Measurements from ENCODE around the gene AP3D1. TPM values are rescaled to one million over a fixed set of nuclear protein-coding genes. Genes with fewer than 3 reads are reported as not detected.
"Not testable (repeated sequence)": the region's sequence is repeated elsewhere in the genome, so short reads cannot be mapped to it uniquely, and the experiment has no call there.

Gene AP3D1
- total RNA-seq, 1 donor from 2014 or later: 127 TPM

- DNase-seq (ENCODE audit: low spot score): no peak
Measured at GRCh38 chr19:2129892-2130770, 21.2 kb downstream of the AP3D1 start.

DNA sequence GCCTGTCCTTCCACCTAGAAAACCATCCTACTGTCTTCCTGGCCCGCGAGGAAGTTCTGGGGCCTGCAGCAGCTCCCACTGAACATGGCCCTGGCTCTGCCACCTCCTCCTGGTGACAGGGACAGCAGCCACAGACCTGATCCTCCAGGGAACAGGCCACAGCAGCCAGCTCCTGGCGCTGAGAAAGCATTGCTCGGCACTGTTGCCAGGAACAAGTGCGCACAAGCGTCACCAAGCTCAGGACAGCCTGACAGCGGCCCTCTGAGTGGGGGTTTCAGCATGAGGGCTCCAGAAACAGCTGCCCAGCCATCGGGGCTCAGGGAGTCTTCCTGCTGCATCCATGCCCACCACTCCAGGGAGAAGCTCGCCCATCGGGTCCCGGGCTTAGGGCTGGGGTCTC lies 21.9 kb downstream of the AP3D1 start:
- DNase-seq (ENCODE audit: low spot score): no peak

DNA sequence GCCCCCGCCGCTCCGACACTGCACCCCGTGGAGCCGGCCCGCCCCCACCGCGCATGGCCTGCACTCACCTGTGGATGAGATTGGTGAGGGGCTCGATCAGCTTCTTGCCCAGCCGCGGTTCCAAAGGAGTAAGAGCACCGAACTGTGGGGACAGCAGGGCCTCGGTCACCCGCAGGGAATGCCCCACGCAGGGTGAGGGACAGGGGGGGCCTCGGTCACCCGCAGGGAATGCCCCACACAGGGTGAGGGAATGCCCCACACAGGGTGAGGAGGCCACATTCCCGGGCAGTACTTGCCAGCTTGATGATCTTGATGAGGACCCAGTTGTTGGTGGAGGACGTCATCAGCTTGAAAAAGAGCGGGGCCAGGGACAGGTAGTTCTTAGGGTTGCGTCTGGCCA lies 22.3 kb downstream of the AP3D1 start:
- DNase-seq (ENCODE audit: low spot score): no peak

DNA sequence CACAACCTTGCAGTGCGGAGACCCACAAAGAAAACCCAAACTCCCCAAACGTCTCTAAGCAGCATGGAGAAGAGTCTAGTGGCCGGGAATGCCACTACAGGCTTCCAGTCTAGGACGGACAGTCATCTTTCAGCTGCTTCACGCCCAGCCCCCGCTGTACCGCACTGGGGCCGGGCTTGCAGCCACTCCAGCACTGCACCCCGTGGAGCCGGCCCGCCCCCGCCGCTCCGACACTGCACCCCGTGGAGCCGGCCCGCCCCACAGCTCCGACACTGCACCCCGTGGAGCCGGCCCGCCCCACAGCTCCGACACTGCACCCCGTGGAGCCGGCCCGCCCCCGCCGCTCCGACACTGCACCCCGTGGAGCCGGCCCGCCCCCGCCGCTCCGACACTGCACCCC lies 23.1 kb downstream of the AP3D1 start:
- not testable (repeated sequence) for DNase-seq (ENCODE audit: low spot score)

DNA sequence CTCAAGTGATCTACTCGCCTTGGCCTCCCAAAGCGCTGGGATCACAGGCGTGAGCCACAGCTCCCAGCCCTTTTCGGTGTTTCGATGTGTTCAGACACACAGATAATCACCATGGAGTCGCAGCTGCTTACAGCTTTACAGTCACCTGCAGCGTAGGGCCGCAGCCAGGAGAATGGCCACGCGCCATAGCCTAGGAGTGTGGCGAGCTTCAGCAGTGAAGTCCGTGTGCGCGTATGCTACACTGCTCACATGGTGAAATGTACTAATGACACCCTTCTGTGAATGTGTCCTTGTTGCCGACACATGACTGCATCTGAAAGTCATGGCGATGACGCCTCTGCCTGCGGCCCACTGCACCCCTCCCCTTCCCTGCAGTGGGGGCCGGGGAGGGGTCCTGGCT lies 23.6 kb downstream of the AP3D1 start:
- no peak for DNase-seq (ENCODE audit: low spot score)

GRCh38 chr19:2126879-2127518 lies 24.4 kb downstream of the AP3D1 start:
- no peak for DNase-seq (ENCODE audit: low spot score)

DNA sequence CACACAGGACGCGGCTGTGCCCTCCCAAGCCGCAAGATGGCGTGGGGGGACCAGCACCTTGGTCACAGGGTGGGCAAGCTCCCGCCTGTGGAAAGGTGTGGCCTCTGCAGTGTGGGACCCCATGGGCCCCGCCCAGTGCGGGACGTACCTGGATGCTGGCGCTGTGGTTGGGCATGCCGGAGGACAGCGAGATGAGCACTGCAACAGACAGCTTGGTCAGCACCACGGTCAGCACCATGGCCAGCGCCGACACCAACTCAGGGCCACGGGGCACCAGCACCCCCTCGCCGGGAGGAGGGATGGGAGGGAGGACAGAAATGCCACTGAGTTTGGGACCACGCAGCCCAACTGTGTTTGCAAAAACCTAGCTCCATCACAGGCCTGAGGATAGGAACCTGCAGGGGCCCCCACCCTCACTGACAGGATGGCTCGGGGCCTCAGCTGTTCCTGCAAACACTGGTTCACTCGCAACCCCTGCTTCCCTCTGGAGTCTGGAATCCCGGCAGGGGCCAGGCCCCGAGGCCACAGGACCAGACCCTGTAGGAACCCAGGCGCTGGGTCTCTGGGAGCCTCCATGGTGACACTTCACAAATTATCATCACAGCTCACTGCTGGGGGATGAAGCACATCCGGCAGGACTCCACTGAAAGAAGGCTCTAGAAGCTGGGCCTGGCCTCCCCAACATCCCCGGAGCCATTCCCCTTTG lies 27.5 kb downstream of the AP3D1 start:
- DNase-seq (ENCODE audit: low spot score): no peak

DNA sequence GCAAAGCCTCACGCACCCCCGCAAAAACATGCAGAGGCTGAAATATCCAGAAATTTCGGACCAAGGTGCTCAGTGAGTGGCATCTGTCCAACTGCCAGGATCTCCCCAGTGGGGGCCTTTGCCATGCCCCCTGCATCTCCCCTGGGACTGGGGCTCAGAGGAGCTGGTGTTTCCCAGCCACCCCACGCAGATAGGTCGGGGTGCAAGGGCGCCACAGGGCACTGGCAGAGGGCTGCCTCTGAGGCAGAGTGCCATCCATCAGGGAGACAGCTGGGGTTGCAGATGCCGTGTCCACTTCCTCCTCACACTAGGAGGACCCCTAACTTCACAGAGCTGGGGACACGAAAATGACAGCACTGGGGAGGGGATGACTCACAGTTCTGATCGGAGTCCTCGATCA lies 28.4 kb downstream of the AP3D1 start:
- no peak for DNase-seq (ENCODE audit: low spot score)

DNA sequence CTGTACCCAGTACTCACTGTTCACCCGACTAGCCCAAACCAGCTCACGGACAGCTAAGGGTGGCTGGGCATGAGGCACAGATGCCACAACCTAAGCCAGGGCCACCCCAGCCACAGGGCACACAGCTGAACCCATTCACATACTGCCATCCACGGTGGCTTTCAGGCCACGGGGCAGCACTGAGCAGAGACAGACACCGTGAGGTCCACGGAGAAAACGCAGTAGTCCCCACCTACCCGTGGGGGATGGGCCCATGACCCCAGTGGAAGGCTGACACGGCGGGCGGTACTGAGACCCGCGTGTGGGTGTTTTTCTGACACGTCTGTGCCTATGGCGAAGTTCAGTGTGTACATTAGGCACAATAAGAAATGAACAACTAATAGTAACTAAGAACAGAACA lies 29.1 kb downstream of the AP3D1 start:
- DNase-seq (ENCODE audit: low spot score): no peak

DNA sequence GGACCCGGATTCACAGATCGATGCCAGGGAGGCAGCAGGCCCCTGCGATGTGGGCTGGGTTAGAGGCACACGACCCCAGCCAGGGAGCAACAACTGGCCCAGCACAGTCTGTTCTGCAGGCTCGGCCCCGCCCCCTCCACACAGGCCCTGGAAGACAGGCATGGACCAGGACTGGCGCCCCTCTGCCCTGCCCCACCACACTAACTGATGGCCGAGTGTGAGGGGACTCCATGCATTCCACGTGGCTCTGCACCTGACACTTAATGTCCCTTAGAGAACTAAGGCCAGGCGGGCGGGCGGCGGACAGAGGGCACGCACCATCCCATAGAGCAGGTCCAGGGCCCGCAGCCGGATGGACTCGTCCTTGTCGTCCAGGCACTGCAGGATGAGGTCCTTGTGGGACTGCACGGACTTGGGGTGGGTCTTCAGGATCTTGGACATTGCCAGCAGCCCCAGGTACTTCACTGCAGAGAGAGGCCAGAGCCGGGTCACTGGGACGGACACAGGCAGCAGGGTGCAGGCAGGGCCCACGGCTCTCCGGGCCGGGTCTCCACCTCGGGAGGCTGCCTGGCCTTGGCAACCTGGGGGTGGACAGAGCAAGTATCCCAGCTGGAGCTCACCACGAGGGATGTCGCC lies 29.8 kb downstream of the AP3D1 start:
- no peak for DNase-seq (ENCODE audit: low spot score)

- no peak for DNase-seq (ENCODE audit: low spot score)
Measured at GRCh38 chr19:2120821-2121220, 30.5 kb downstream of the AP3D1 start.

- DNase-seq (ENCODE audit: low spot score): no peak
Measured at GRCh38 chr19:2119921-2120785, 31.2 kb downstream of the AP3D1 start.

DNA sequence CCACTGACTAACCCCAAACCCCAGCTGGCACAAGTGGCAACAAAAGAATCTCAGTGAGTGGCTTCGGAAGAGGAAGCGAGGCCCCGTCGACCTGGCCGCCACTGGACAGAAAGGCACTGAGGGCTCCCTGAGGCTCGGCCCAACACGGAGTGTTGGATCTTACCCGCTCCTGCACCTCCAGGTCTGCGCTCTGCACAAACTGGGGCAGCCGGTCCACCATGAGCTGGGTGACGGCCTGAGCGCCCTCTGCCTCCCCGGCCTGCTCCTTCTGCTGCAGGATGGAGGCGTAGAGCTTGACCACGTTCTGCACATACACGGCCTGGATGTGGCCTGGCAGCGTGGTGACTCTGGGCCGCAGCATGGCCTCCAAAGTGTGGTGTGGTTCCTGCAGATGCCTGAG lies 32.9 kb downstream of the AP3D1 start:
- no peak for DNase-seq (ENCODE audit: low spot score)

GRCh38 chr19:2117215-2117960 lies 34.0 kb downstream of the AP3D1 start:
- DNase-seq (ENCODE audit: low spot score): no peak

- no peak for DNase-seq (ENCODE audit: low spot score)
Measured at GRCh38 chr19:2116507-2116906, 34.9 kb downstream of the AP3D1 start.

GRCh38 chr19:2115911-2116426 lies 35.4 kb downstream of the AP3D1 start:
- DNase-seq (ENCODE audit: low spot score): no peak

DNA sequence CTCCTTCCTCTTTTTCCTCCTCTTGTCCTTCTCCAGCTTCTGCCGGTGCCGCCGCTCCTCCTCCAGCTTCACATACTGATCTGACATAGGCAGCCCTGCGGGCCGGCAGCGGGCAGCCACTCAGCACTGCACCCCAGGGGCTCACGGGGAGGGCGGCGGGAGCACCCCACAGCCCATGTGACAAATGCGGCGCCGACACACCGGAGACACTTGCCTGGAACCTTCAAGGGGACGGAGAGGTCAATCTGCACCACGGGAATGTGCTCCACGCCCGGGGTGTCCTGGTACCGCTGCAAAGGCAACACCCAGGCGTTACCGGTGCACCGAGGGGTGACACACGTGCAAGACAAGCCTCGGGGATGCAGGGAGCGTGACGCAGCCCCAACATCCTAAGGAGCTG lies 36.0 kb downstream of the AP3D1 start:
- DNase-seq (ENCODE audit: low spot score): no peak

- DNase-seq (ENCODE audit: low spot score): no peak
Measured at GRCh38 chr19:2114821-2115220, 36.5 kb downstream of the AP3D1 start.

GRCh38 chr19:2114218-2114617 lies 37.1 kb downstream of the AP3D1 start:
- no peak for DNase-seq (ENCODE audit: low spot score)

All from mesenteric fat pad (tissue), 1 donor.